Prostate gland (tissue), 2 donors: ENCODE data around the gene EEFSEC. TPM values are rescaled to one million over a fixed set of nuclear protein-coding genes. Genes with fewer than 3 reads are reported as not detected.

Experiments used
- DNase-seq: peaks from one replicate; pipeline ENCODE4 v3.0.0-alpha.2; 2019; ENCODE audit warnings: low spot score
- H3K27ac ChIP-seq, 2 donors: fragments of 200-600 bp; sonication (generic); 2 replicates each; pipeline ENCODE4 v1.5.1; 2017 to 2019
- H3K27me3 ChIP-seq: fragments of 200-600 bp; sonication (generic); replicated peaks from 2 replicates; pipeline ENCODE4 v1.5.1; 2019; ENCODE audit not compliant: insufficient read depth
- H3K36me3 ChIP-seq, 2 donors: fragments of 200-600 bp; sonication (generic); 1 replicate in 1 of 2; 2 replicates in 1 of 2; pipeline versions ENCODE4 v1.5.1 to v1.8.1; 2017 to 2019
- H3K4me1 ChIP-seq: fragments of 200-600 bp; sonication (generic); replicated peaks from 2 replicates; pipeline ENCODE4 v1.5.1; 2019
- H3K4me3 ChIP-seq, 2 donors: fragments of 200-600 bp; sonication (generic); 2 replicates each; pipeline ENCODE4 v1.5.1; 2017 to 2019
- H3K9me3 ChIP-seq: fragments of 200-600 bp; sonication (generic); 2 replicates; pipeline ENCODE4 v1.5.1; 2017
- CTCF ChIP-seq, 4 experiments: fragments of 200-600 bp in 2 of 4; fragments of 450-650 bp in 2 of 4; sonication (generic) in 2 of 4; IDR thresholded peaks; 1 replicate in 3 of 4; 2 replicates in 1 of 4; pipeline ENCODE4 v1.5.1; 2016 to 2019; ENCODE audit warnings: antibody characterized with exemption in 4 of 4, mild to moderate bottlenecking in 2 of 4, moderate library complexity in 2 of 4
- POLR2A ChIP-seq: fragments of 450-650 bp; IDR thresholded peaks from one replicate; pipeline ENCODE4 v1.6.1; 2016; ENCODE audit warnings: antibody characterized with exemption, mild to moderate bottlenecking
- POLR2AphosphoS5 ChIP-seq: sonication (generic); formaldehyde crosslinking; IDR thresholded peaks from one replicate; pipeline ENCODE4 v1.6.1; 2017; ENCODE audit warnings: antibody characterized with exemption
- WGBS: methylation state at CpG from one replicate; pipeline ENCODE4 v1.1.5; 2018; 5-methylcytosine and 5-hydroxymethylcytosine counted together
- intact Hi-C: fragments of 100-400 bp; cut with DNase I; formaldehyde crosslinking; loops from one replicate; pipeline ENCODE4 v1.14.2; 2022
- total RNA-seq, 2 donors: library from RNA; depleted of rRNA; stranded (reverse); fragments of >200 nt; gene quantifications; one replicate each; pipeline ENCODE4 v1.1.0, GENCODE V29; 2016

Gene EEFSEC
- total RNA-seq, 2 donors from 2014 or later: 24.7 to 26.1 TPM

GRCh38 chr3:128127236-128127635, 26.0 kb upstream of the EEFSEC start:
- Histone ChIP-seq H3K4me3 (no peak overlapping the region), H3K4me1 (no peaks in the 10 kb centered on the region), H3K36me3 (no peaks in the 10 kb centered on the region), H3K27me3 (no peaks in the 10 kb centered on the region), H3K9me3 (no peaks in the 10 kb centered on the region), H3K27ac (no peak overlapping the region)
- intact Hi-C loops: no loop called here
- TF ChIP-seq CTCF (IDR thresholded peaks at IDR 0.05) (no peak), POLR2A (no peak), POLR2AphosphoS5 (no peak)
- 46% methylated on average over 2 of the region's 2 CpGs for WGBS
- DNase-seq: no peak

- 50% methylated on average over 1 of the region's 1 CpG for WGBS
- Histone ChIP-seq H3K4me1 (no peaks in the 10 kb centered on the region), H3K9me3 (no peaks in the 10 kb centered on the region), H3K27ac (no peak overlapping the region), H3K27me3 (no peaks in the 10 kb centered on the region), H3K36me3 (no peaks in the 10 kb centered on the region), H3K4me3 (no peak overlapping the region)
- intact Hi-C loops: no loop called here
- TF ChIP-seq POLR2AphosphoS5: no peak
- TF ChIP-seq CTCF (IDR thresholded peaks at IDR 0.05): no peak
- no peak for TF ChIP-seq POLR2A
- no peak for DNase-seq
Observed at GRCh38 chr3:128128251-128128650, 25.0 kb upstream of the EEFSEC start.

DNA sequence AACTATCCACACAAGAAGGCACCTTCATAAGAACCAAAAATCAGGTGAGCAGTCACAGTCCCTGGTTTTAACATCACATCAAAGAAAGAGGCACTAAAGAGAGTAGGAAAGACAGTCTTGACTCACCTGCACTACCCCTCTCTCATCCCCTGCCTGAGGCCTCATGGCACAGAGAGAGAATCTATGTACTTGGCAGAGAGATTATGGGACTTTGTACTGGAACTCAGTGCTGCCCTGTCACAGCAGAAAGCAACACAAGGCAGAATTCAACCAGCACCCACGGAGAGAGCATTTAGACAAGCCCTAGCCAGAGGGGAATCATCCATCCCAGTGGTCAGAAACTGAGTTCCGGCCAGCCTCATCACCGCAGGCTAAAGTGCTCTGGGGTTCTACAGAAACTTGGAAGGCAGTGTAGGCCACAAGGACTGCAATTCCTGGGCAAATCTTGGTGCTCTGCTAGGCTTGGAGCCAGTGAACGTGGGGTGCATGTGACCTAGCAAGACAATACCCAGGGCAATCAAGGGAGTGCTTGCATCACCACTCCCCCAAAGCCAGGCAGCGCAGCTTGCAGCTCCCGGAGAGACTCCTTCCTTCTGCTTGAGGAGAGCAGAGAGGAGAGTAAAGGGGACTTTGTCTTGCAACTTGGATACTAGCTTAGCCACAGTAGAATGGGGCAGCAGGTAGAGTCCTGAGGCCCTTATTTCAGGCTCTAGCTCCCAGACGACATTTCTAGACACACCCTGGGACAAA, 21.2 kb upstream of the EEFSEC start:
- WGBS: 92% methylated on average over 7 of the region's 7 CpGs
- H3K27me3 ChIP-seq: no peaks in the 10 kb centered on the region
- no peak overlapping the region for H3K27ac ChIP-seq
- H3K4me1 ChIP-seq: no peaks in the 10 kb centered on the region
- no peaks in the 10 kb centered on the region for H3K9me3 ChIP-seq
- no peak for TF ChIP-seq POLR2AphosphoS5
- no peak for TF ChIP-seq POLR2A
- no peak for TF ChIP-seq CTCF (IDR thresholded peaks at IDR 0.05)
- DNase-seq: no peak
- no peaks in the 10 kb centered on the region for H3K36me3 ChIP-seq
- H3K4me3 ChIP-seq: no peak overlapping the region
- intact Hi-C loops: no loop called here

GRCh38 chr3:128133273-128133883, 19.9 kb upstream of the EEFSEC start:
- no peaks in the 10 kb centered on the region for H3K27me3 ChIP-seq
- no peak for DNase-seq
- H3K9me3 ChIP-seq: no peaks in the 10 kb centered on the region
- H3K4me3 ChIP-seq: no peak overlapping the region
- H3K36me3 ChIP-seq: no peaks in the 10 kb centered on the region
- intact Hi-C loops: no loop called here
- peak in 2 of 4 experiments; percentile 41 to 44 for TF ChIP-seq CTCF (IDR thresholded peaks at IDR 0.05)
- TF ChIP-seq POLR2AphosphoS5: peak; percentile 6
- no peak for TF ChIP-seq POLR2A
- no peak overlapping the region for H3K27ac ChIP-seq
- 74% methylated on average over 3 of the region's 3 CpGs for WGBS
- no peaks in the 10 kb centered on the region for H3K4me1 ChIP-seq

DNA sequence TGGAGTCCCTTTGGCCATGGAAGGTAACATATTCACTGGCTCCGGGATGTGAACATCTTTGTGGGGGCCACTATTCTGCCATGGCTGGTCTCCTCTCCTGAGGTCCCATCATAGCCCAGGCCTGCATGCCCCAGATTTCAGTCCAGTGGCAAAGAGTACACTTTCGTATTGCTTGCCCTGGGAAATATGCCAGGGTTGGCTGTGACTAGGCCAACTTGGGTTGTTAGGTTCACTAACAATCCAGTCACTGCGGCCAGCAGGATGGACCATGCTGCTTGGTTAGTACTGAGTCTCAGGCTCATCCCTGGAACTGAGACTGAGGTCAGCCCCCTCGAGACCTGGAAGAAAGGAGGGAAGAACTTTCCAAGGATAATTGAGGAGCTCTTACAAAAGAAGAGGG, 9.8 kb upstream of the EEFSEC start:
- Histone ChIP-seq H3K9me3 (no peaks in the 10 kb centered on the region), H3K4me1 (no peaks in the 10 kb centered on the region), H3K27ac (no peak overlapping the region), H3K27me3 (no peaks in the 10 kb centered on the region), H3K4me3 (no peak overlapping the region), H3K36me3 (no peaks in the 10 kb centered on the region)
- WGBS: 93% methylated on average over 4 of the region's 4 CpGs
- TF ChIP-seq CTCF (IDR thresholded peaks at IDR 0.05): no peak
- no peak for TF ChIP-seq POLR2A
- no peak for TF ChIP-seq POLR2AphosphoS5
- DNase-seq: no peak
- intact Hi-C loops: no loop called here
